Lung (tissue), 12 donors: Measurements from ENCODE around the gene SNU13. TPM values are rescaled to one million over a fixed set of nuclear protein-coding genes. Genes with fewer than 3 reads are reported as not detected.

ENCODE experiments used
- ATAC-seq: fragments of 200-7000 bp; cut with Tn5 transposase; one replicate; pipeline ENCODE4 v1.9.1; 2020; ENCODE audit warnings: moderate number of reproducible peaks; ENCODE audit not compliant: insufficient read depth, low FRiP score
- DNase-seq, 3 donors: peaks; one replicate each; pipeline ENCODE4 v3.0.0-alpha.2; 2013 to 2017
- H3K27ac ChIP-seq, 2 donors: one replicate each; pipeline ENCODE4 v1.5.1; 2013; ENCODE audit warnings: mild to moderate bottlenecking in 2 of 2, moderate library complexity in 2 of 2, control low read depth in 1 of 2, inconsistent platforms in 1 of 2, low read depth in 1 of 2, low read length in 1 of 2
- H3K27me3 ChIP-seq, 3 donors: one replicate each; pipeline ENCODE4 v1.5.1; 2013; ENCODE audit warnings: low read length in 2 of 3; ENCODE audit not compliant: control insufficient read depth in 3 of 3, insufficient read depth in 3 of 3
- H3K36me3 ChIP-seq, 4 donors: one replicate each; pipeline ENCODE4 v1.5.1; 2013; ENCODE audit warnings: low read length in 4 of 4, mild to moderate bottlenecking in 1 of 4, moderate library complexity in 1 of 4; ENCODE audit not compliant: control insufficient read depth in 4 of 4, insufficient read depth in 4 of 4
- H3K4me1 ChIP-seq, 5 donors: one replicate each; pipeline ENCODE4 v1.5.1; 2013; ENCODE audit warnings: low read length in 5 of 5, mild to moderate bottlenecking in 2 of 5, moderate library complexity in 1 of 5; ENCODE audit not compliant: control insufficient read depth in 5 of 5, insufficient read depth in 5 of 5
- H3K4me3 ChIP-seq: one replicate; pipeline ENCODE4 v1.5.1; 2013; ENCODE audit warnings: mild to moderate bottlenecking, control low read depth, moderate library complexity
- H3K9ac ChIP-seq, 2 donors: one replicate each; pipeline ENCODE4 v1.5.1; 2013; ENCODE audit warnings: low read length in 2 of 2, control low read depth in 1 of 2; ENCODE audit not compliant: insufficient read depth in 1 of 2
- H3K9me3 ChIP-seq, 4 donors: one replicate each; pipeline ENCODE4 v1.5.1; 2013; ENCODE audit warnings: low read length in 3 of 4, mild to moderate bottlenecking in 1 of 4, moderate library complexity in 1 of 4; ENCODE audit not compliant: control insufficient read depth in 4 of 4, insufficient read depth in 3 of 4
- WGBS, 2 donors: extraction: QIAGEN DNeasy Blood & Tissue Kit; methylation state at CpG; one replicate each; pipeline ENCODE4 v1.1.7; 2013; 5-methylcytosine and 5-hydroxymethylcytosine counted together
- polyA plus RNA-seq, 2 donors: library from polyadenylated mRNA; stranded (reverse); fragments of 200-250 nt; gene quantifications; one replicate each; pipeline ENCODE4 v1.2.1, GENCODE V29; 2013
- total RNA-seq, 2 donors: library from RNA; depleted of rRNA in 1 of 2; stranded (reverse); fragments of >200 nt in 1 of 2; gene quantifications; one replicate each; pipeline ENCODE4 v1.2.1, GENCODE V29; 2014 to 2021
- TF ChIP-seq, protein P1 (sequence below): IDR thresholded peaks from 2 replicates; pipeline ENCODE4 v1.5.1; 2012; ENCODE audit warnings: mild to moderate bottlenecking; ENCODE audit errors: control extremely low read depth, extremely low read depth
- donor health status: control.
- donor health status: control.
- donor health status: Bipolar disorder and iron deficiency.
- donor health status: healthy.
- donor health status: DM: yes; HTN: yes; CAD: no.

The SNU13 gene
- total and polyA plus RNA-seq, 4 donors = 67.7 to 206 (median 135) TPM

DNA sequence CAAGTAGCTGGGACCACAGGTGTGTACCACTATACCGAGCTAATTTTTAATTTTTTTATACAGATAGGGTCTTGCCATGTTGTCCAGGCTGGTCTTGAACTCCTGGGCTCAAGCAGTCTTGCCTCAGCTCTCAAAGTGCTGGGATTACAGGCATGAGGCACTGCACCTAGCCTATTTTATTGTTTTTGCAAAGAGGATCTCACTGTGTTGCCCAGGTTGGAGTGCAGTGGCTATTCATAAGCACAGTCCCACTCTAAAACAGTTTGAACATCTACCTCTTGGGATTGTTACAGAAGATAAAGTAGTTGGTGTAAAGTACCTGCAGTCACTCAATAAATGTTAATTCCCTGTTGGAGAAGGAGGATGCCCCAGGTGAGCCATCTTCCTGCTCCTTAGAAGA, 38.4 kb downstream of the SNU13 start:
- Histone ChIP-seq H3K27me3 (no peaks in the 10 kb centered on the region), H3K4me3 (no peak overlapping the region), H3K9me3 (no peaks in the 10 kb centered on the region), H3K9ac (no peak overlapping the region), H3K4me1 (no peaks in the 10 kb centered on the region), H3K36me3 (peaks cover 42 to 58% (median 54%) of the 10 kb centered on the region in 4 donors), H3K27ac (no peak overlapping the region)
- TF ChIP-seq, protein P1, sequence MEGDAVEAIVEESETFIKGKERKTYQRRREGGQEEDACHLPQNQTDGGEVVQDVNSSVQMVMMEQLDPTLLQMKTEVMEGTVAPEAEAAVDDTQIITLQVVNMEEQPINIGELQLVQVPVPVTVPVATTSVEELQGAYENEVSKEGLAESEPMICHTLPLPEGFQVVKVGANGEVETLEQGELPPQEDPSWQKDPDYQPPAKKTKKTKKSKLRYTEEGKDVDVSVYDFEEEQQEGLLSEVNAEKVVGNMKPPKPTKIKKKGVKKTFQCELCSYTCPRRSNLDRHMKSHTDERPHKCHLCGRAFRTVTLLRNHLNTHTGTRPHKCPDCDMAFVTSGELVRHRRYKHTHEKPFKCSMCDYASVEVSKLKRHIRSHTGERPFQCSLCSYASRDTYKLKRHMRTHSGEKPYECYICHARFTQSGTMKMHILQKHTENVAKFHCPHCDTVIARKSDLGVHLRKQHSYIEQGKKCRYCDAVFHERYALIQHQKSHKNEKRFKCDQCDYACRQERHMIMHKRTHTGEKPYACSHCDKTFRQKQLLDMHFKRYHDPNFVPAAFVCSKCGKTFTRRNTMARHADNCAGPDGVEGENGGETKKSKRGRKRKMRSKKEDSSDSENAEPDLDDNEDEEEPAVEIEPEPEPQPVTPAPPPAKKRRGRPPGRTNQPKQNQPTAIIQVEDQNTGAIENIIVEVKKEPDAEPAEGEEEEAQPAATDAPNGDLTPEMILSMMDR = no peak
- WGBS, 2 donors = 95 to 96% methylated on average over 1 of the region's 1 CpG
- DNase-seq (no peak), ATAC-seq (no peak)

DNA sequence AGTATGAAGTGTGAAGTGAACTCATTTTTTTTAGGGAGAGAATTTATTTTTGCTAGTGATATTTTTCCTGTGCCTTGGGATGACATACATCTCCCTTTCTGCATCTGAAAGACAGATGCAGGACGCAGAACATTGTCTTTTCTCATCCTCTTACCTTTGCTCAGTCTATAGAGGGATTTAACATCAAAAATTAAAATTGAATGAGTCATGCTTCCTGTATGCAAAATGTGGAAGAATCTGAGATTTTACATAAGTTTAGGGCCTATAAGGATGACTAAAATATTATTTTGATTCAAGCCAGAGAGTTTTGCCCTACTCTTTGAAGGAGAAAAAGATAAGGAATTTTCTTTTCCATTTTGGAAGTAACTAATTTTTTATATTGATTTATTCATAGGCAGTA, 40.2 kb downstream of the SNU13 start:
- no peak overlapping the region for H3K4me3 ChIP-seq
- no peaks in the 10 kb centered on the region for H3K4me1 ChIP-seq
- peaks cover 34 to 47% (median 40%) of the 10 kb centered on the region in 4 donors for H3K36me3 ChIP-seq
- WGBS, 2 donors = 93 to 94% methylated on average over 1 of the region's 1 CpG
- no peaks in the 10 kb centered on the region for H3K9me3 ChIP-seq
- ATAC-seq (no peak), DNase-seq (no peak)
- no peaks in the 10 kb centered on the region for H3K27me3 ChIP-seq
- H3K27ac ChIP-seq = no peak overlapping the region
- no peak overlapping the region for H3K9ac ChIP-seq
- TF ChIP-seq, protein P1 = no peak

DNA sequence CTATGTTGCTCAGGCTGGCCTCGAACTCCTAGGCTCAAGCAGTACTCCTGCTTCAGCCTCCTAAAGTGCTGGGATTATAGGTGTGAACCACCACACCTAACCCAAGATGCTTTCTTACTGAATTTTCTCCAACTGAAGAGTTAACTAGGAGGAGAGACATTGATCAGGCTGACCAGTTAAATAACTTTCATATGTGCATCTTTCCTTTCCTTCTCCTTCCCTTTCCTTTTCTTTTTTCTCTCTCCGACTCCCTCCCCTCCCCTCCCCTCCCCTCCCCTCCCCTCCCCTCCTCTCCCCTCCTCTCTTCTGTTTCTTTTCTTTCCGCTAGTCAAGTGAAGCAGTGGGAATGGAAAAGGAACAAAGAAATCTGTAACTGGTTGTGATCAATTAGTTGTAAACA, 40.9 kb downstream of the SNU13 start:
- TF ChIP-seq, protein P1 = no peak
- no peaks in the 10 kb centered on the region for H3K4me1 ChIP-seq
- no peak overlapping the region for H3K9ac ChIP-seq
- 87 to 100% methylated on average over 2 to 3 of the region's 3 CpGs for whole genome bisulfite sequencing, 2 donors
- H3K36me3 ChIP-seq = peaks cover 32 to 44% (median 37%) of the 10 kb centered on the region in 4 donors
- H3K4me3 ChIP-seq = no peak overlapping the region
- DNase-seq = no peak
- H3K9me3 ChIP-seq = no peaks in the 10 kb centered on the region
- H3K27ac ChIP-seq = no peak overlapping the region
- H3K27me3 ChIP-seq = no peaks in the 10 kb centered on the region
- ATAC-seq = no peak
